ENCODE results near the gene IGFBP7.
A peak's percentile ranks its signal among the peaks of the same experiment; 100 is the strongest.

Gene IGFBP7

DNA sequence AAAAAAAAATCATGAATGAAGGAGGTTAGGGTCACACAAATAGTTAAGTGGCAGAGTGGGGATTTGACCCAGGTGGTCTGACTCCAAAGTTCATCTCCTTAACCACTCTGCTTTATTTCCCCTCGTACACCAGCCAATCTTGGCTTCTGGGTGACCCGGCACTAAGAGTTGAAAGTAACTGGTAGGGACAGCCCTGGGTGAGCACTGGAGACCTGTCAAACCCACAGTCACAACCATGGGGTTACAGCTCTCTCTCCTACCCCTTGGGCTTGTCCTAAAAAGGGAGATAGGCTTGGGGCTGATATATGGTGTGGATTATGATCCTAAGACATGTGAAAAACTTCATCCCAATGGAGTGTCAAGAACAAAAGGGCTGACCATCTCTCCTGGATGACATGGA, 12.5 kb downstream of the IGFBP7 start:
- no peak for DNase-seq (ENCODE audit: low spot score)

DNA sequence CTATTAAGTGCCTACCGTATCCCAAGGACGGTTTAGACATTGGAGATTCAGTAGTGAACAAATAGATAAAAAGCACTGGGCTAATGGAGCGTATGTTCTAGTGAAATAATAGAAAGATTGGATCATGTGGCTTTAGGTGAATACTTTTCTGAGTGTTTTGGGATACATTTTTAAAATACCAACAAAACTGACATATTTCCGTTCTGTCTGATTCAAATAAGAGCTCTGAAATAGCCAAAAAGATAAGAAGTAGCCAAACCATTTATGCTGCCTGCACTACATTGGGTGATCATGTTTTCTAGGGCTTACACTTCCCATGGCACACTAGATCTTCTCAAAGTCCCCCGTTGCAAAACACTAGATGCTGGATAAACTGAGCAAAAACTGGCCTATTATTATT, 14.2 kb downstream of the IGFBP7 start:
- DNase-seq (ENCODE audit: low spot score), result no peak

DNA sequence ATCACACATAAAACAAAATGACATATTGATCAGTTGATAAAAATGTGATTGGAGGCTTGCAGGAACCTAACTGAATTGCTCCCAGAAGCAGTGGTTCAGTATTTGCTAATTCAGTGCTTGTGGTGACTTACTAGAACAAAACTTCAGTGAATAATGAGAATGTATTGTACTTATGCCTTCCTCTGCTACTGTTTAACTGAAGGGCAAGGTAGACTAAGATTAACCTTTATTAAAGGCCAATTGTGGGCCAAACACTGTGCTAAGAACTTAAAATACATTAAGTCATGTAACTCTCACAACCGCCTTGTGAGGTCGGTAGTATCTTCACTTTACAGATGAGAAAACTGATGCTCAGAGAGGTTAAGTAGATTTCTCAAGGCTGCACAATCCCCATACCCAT, 14.9 kb downstream of the IGFBP7 start:
- no peak for DNase-seq (ENCODE audit: low spot score)

DNA sequence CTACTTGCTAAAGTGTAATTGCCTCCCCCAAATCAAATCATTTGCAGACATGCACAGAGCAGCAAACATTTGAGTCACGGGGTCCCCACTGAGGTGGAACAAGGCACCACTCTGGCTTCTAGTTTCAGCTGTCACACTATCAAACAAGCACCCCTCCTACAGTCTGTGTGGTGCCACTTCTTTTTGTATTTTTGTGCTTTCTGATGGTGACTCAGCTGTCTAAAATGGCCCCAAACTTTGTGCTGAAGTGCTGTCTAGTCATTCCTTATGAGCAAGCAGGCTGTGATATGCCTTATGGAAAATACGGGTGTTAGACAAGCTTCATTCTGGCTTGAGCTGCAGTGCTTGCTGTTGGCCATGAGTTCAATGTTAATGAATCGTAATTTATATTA, 15.4 kb downstream of the IGFBP7 start:
- no peak for DNase-seq (ENCODE audit: low spot score)

DNA sequence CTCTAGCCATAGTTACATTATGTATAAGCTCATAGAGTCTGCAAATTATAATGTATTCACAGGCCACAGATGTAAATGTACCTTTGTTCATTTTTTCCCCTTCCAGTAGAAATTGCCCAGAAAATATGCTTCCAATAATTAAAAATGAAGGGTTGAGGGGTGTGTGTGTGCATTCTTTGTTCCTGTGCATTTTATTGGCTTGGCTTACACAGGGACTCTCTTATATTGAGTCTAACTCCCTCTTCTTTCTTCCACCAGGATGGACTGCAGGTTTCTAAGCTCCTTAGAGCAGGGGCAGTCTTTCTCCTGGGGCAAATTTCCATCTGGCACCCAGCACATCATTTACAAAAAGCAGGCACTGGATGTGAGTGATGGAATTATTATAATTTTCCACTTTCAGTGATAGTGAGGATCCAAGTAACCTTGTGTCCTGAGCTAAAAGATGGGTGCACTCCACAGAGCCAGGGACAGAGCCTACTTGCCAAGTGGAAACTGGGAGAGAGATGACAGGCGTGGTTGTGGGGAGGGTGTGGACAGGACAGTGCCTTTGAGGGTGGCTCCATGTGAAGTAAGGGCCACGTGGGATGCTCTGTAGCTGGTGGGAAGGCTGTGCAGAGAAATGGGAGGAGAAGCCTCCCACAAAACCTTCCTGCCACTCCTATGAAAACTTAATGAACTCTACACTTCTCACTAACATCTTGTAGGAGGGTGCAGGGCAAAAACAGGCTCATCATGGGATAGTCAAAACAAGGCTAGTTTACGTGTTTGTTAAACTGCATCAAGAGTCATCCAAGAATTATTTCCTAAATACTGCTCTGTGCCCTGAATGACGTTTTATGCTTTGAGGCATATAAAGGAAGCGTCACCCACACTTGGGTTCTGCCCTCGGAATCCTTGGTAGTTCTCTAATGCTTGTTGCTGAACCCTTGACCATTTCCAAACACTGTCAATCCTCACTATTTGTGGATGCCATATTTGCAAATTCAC, 16.0 kb downstream of the IGFBP7 start:
- DNase-seq (ENCODE audit: low spot score), result no peak

DNA sequence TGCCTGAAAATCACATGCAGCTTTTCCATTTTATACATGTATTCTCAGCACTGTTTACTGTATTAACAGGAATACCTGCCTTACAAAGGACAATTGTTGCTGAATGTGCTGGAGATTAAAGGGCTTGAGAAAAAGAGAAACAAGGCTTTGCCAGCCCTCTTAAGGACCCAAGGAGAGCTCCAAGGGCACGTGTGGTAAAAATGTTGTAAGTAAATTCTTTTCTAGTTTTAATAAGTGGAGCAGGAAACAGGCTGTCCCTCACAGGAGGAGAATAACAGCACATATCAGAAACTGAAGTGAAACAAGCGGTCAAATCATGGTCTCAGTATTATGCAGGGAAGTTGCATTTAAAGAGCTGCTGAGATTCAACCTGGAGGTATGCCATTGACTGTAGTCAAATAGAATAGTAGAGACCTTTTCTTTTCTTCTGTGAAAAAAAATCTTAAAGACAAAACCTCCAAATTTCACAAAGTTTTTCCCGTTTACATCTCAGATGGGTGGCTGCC, 18.5 kb downstream of the IGFBP7 start:
- DNase-seq (ENCODE audit: low spot score), result no peak

DNA sequence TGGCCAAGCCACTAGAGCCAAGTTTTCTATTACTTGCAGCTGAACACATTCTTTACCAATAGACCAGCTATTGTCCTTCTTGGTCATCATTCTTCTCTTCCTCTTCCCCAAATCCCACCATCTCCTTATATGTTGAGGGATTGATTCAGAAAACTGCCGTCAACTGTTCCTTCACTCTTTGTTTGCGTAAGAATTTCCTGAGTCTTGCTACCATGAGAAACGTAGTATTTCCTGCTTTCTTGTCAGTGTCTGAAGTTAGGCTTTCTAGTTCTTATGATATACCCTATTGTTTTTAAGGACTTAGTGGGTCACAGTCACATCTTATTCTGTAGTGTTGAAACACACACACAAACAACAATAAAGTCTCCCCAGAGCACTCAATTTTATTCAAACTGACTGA, 20.1 kb downstream of the IGFBP7 start:
- DNase-seq (ENCODE audit: low spot score), result no peak

DNA sequence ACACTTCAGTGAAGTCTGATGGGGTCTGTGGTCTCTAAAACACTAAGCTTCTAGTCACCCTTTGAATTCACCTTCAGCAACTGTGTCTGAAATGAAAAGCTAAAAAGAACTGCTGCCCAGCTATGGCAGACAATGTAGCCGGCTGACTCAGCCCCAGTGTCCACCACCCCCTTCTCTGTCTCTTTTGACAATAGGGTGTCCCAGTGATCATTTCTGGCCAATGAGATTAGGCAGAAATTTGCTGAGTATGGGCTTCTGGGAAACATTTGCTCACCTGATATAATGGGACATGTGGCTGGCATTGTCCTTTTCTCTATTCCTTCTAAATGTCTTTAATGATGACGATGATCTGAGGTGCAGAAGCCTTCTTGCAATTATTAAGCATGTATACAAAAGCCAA, 20.6 kb downstream of the IGFBP7 start:
- no peak for DNase-seq (ENCODE audit: low spot score)

DNA sequence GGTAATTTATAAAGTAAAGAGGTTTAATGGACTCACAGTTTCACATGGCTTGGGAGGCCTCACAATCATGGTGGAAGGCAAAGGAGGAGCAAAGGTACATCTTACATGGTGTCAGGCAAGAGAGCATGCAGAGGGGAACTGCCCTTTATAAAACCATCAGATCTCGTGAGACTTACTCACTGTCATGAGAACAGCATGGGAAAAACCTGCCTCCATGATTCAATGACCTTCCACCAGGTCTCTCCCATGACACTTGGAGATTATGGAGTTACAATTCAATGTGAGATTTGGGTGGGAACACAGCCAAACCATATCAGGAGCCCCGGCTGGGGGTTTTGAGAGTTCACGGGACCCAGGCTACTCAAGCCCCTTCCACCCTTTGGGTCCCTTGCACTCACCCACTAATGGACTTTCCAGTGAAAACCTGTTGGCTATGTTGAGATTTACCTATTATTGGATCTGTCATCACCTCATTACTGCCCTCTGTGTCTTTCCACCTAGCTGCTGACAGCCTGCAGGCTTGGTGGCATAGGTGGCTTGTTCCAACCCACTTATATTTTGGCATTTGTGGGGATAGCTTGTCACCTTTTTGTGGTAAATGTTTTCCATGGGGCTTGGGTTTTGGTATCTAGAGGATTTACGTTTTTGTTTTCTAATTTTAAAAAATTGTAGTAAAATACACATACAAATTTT, 24.0 kb downstream of the IGFBP7 start:
- no peak for DNase-seq (ENCODE audit: low spot score)

DNA sequence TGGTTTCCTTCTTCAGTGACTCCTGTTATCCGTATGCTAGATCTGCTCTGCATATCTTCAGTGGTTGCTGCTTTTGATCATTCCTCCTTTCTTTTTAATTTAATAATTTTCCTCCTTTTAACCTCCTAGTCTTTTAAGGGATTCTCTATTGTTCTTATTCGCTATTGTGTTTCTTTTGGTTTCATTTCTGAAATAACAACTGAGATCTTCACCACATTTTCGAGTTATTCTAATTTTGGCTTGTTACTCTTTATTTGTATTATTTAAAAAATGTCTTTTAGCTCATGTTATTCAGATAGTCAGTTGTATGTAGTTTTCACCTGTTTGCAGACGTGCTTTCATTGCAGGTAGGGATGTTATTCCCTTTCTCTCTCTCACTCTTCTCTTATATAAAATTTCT, 24.9 kb downstream of the IGFBP7 start:
- DNase-seq (ENCODE audit: low spot score), result no peak

DNA sequence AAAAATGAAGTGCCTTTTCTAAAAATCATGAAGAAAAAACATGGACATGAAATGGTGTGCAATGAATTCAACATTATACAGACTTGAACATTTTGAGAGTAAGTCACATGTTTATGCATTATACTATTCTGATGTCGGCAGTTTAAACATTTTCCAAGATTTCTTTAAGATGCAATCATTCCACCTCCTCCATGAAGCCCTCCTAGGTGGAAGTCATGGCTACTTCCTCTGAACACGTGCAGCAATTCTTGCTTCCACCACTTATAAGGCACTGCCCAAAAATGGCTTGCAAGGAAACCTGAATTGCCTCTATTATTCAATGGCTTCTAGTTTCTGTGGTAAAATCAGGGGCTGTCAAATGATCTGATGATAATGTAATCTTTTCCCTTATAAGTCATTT, 25.8 kb downstream of the IGFBP7 start:
- DNase-seq (ENCODE audit: low spot score), result no peak

DNA sequence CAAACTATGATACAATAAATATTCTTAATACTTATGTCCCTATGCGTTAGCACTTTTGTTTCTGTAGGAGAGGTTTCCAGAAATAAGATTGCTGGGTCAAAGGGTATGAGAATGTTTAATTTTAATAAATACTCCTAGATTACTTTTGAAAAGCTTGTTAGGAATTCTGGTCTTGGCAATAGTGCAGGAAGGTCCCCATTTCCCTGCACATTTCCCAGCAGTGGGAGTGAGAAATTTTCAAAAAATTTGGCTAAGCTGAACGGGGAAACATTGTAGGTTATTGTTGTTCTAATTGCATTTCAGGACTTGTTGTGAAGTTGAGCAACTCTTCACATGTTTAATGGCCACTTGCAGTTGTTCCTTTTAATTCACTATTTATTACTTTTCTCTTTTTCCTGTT, 27.1 kb downstream of the IGFBP7 start:
- no peak for DNase-seq (ENCODE audit: low spot score)

DNA sequence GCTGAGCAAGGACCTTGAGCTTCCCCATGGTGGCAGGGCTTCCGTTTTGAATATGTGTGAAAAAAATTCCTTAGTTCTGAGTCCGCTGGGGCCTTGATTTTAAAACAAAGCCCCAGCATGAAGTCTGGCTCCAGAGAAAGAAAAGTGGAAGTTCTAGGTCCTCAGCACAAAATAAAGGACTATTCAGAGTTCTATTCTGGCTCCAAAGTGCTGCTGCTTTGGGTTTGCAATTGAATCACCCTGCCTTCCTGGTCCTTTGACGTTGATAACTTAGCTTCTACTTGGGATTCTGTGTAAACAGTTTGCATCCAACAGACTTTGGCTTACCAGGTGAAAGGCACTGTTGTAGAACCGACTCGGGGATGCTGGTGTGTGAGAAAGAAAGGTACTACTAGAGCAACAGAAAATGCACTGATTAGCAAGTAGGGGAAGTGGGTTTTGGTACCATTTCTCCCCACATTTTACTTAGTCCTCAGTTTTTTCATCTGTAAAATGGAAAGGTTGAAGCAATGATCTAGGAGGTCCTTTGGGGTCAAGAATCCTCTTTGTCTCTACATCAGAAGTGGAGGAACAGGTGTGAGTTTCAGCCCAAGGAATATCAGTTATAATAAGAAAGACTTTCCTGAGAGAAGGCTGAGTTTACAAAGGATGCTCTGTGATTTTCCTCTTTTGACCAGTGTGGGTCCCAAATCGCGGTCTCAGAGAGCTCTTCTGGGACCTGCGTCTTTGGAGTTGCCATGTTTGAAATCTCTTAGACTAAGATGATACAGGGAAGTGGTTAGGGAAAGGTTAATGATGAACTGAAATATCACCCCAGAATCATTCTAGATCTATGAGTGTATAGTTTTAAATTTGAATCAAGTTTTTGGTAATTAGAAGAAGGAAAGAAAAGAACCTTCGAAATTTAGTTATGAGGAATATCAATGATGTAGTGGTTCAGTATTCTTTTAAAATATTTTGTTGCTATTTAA, 28.2 kb downstream of the IGFBP7 start:
- no peak for DNase-seq (ENCODE audit: low spot score)

DNA sequence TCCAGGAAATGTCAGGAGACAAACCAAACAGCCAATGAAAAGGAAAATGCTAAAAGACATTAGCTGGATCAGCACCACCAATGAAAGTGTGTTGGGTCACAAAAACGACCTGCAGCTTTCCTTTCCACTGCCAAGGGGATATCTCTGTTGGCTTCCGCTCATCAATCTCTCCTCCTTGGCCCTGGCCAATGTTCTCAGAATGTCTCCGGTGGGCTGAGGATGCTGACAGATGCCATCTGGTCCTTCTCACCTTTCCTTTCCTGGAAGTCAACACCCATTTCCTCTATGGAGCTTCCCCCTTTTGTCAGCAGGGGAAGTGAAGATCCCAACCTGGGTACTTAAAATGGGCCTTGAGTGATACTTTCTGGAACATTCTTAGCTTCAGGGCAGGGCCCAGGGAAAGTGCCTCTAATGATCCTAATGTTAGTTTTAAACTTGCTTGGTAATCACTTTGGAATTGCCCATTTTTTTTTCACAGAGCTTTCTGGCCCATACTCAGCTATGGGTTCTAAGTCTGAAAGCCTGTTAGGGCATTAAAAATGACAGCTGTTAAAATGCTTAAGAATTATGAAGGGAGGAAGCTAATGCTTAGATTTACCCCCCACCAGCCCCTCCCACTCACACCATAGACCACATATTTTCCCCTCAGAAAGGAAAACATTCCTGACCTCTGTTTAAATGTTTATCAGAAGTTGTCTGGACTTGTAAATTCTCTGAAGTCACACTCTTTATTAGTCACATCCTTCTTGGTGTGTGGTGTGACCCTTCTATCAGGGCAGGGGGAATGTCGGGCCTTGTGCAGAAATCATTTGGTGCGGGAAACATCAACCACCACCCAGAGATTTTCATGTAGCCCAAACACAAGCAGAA, 29.2 kb downstream of the IGFBP7 start:
- peak; percentile 64 for DNase-seq (ENCODE audit: low spot score)

DNA sequence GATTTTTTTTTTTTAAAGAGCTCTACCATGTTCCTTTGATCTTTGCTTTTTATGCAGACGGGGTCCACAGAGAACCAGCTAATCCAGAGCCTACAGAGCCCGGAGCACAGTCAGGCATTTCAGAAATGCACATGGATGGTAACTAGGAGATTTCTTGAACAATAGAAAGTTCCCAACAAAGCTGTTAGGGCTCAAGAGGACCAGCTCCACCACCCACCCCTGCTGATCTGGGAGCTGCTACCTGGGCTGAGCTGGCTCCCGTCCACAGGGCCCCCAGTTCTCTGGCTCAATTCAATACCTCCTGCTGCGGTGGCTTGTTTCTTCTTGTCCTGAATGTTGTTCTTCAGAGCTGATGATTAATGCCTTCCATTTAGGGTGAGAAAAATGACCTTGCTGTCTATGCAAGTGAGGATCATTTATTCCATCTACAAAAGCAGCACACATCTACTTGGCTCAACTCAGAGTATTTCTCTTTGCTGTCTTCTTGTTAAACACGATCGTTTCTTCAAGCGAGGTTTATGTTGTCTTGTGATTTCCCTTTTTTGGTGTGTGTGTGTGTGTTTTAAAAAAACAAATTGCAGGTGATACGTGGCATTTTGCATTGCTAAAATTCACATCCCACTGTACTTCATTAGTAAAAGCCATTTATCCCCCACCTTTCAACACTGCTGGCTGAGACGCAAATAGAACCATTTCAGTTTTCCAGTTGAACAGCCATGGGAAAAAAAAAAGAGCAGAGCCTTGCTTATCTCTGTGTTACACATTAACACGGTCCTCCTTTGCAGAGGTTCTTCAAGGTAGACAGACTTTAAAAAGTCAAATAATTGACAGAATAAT, 31.3 kb downstream of the IGFBP7 start:
- no peak for DNase-seq (ENCODE audit: low spot score)

DNA sequence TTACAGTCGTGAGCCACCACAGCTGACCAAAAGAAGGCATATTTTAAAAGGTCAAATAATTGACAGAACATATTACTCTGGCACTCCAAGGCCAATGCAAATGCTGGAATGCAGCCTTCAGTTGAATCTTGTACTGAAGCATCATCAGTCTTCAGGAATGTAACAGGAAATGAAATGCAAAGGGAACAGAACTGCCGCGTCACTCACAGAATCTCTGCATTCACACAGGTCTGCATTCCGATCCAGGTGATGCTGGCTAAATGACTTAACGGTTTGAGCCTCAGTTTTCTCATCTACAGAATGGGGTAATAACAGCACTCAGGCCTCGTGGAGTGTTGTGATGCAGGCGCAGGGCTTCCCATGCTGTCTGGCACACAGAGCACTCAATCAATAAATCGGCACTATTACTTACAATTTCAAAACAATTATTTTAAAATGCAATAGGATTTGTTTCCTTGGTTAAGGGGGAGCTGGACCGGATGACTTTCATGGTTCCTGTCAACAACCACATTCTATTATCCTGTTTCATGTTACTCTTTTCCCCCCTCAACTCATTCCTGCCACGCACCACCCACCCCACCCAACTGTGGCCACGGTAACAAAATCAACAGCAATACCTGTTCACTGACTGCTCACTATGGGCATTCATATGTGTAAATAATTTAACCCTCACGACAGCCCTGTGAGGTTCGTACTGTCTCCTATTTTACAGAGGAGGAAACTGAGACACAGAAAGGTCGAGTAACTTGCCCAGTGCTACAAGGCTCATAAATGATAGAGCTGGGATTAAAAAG, 32.4 kb downstream of the IGFBP7 start:
- peak; percentile 9 for DNase-seq (ENCODE audit: low spot score)

DNA sequence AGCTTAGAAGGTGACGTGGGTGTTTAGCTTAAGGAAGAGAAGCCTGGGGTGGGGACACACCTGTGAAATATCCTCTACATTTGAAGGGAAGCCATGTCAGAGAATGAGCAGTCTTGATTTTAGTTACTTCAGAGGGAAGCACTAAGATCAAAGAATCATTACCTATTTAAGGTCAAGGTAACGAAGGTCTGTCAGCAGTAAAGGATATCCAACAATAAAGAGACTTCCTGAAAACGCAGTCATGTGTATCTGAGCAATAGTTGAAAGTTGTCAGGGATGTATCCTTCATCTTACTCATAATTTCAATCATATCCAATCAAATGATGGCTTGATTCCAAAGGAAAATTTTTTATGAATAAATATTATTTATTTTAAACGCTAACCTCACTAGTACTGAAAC, 33.5 kb downstream of the IGFBP7 start:
- no peak for DNase-seq (ENCODE audit: low spot score)

DNA sequence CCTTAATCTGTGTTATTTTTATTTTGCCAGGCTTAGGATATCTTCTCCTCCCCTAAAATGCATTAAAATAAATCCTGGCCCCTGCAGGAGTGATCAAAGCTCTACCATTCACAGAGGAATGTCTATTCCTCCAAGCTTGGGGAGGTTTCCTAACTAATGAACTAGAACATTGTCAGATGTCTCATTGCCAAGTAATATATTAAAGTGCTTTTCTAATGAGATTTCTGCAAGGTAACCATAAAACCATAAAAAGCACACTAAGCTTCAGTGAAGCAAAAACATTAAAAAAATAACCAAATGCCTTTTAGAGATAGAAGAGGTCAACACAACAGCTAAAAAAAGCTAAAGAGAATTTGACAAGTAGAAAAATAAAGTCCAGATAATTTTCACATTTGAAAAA, 34.8 kb downstream of the IGFBP7 start:
- no peak for DNase-seq (ENCODE audit: low spot score)

DNA sequence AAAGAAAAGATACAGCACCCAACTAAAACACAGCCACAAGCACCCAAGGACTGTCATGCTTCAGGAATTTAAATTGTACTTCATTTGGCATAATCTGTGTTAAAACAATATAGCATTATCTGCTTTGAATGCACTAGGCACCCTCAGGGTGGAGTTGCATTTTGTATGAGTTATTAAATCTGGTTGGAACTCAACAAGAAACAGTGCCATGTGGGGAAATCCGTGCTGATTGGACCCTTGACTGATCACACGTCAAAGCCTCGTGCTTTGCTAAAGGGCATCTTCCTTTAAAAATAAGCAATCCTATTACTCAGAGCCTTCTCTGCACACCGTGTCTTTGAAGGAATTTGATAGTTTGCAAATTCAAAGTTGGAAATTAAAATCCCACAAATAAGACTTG, 35.4 kb downstream of the IGFBP7 start:
- no peak for DNase-seq (ENCODE audit: low spot score)

All from SW480 (cell line).